ENCODE results near the gene ADPRS. TPM values are rescaled to one million over a fixed set of nuclear protein-coding genes. Genes with fewer than 3 reads are reported as not detected.

Gene ADPRS
- total and polyA plus RNA-seq, 2 experiments from 2014 or later, result 42.0 to 70.3 TPM

- in situ Hi-C loops (cut with MboI), result no loop called here
- TF ChIP-seq EZH2 (IDR thresholded peaks at IDR 0.05; ENCODE audit: insufficient read depth, poor library complexity, severe bottlenecking), result no peak
Observed at GRCh38 chr1:36089393-36090121, 865 bp downstream of the ADPRS start.

GRCh38 chr1:36091141-36091540, 2.4 kb downstream of the ADPRS start:
- TF ChIP-seq EZH2phosphoT487 (IDR thresholded peaks at IDR 0.05; ENCODE audit: insufficient read depth, low read depth) (no peak), EZH2 (IDR thresholded peaks at IDR 0.05; ENCODE audit: insufficient read depth, poor library complexity, severe bottlenecking) (no peak)
- Histone ChIP-seq H3K9me3 (ENCODE audit: low read depth) (no peaks in the 10 kb centered on the region), H3F3A (ENCODE audit: insufficient read depth) (peaks cover 19% of the 10 kb centered on the region), H3K36me3 (ENCODE audit: low read depth) (peaks cover 20% of the 10 kb centered on the region), H3K9me2 (ENCODE audit: insufficient read depth) (no peaks in the 10 kb centered on the region), H3K4me2 (ENCODE audit: unreplicated experiment) (no peak overlapping the region), H2AFZ (no peak overlapping the region), H3K4me3 (no peak overlapping the region), H4K20me1 (ENCODE audit: insufficient read depth) (peaks cover 5% of the 10 kb centered on the region; the same call in 1 of the 2 replicates), H3K4me1 (ENCODE audit: insufficient read depth) (peaks cover 5% of the 10 kb centered on the region; the same call in 1 of the 2 replicates), H3K27ac (no peak overlapping the region), H3K27me3 (replicated peaks; ENCODE audit: insufficient read depth) (no peaks in the 10 kb centered on the region), H3K9ac (no peak overlapping the region; the same call in 1 of the 2 replicates), H3K79me2 (ENCODE audit: insufficient read depth) (peaks cover 38% of the 10 kb centered on the region)
- whole genome bisulfite sequencing, 2 experiments (ENCODE audit: low coverage in 1 of 2, low lambda C conversion rate in 2 of 2, missing lambda C conversion rate in 2 of 2), result 91 to 95% methylated on average over 4 of the region's 4 CpGs
- in situ Hi-C loops (cut with MboI), result no loop called here
- DNase-seq, result no peak

More at GRCh38 chr1:36089393-36090121, 865 bp downstream of the ADPRS start:
- peaks cover 4% of the 10 kb centered on the region; the same call in 1 of the 2 replicates for H4K20me1 ChIP-seq (ENCODE audit: insufficient read depth)
- DNase-seq, result peak; percentile 79
- H3K4me2 ChIP-seq (ENCODE audit: unreplicated experiment), result peak overlapping the region; percentile 83
- 4% methylated on average over 31 to 32 of the region's 32 CpGs for WGBS, 2 experiments (ENCODE audit: low coverage in 1 of 2, low lambda C conversion rate in 2 of 2, missing lambda C conversion rate in 2 of 2)
- no peaks in the 10 kb centered on the region for H3K9me3 ChIP-seq (ENCODE audit: low read depth)
- peak overlapping the region; percentile 88 for H3K9ac ChIP-seq
- no peaks in the 10 kb centered on the region for H3K9me2 ChIP-seq (ENCODE audit: insufficient read depth)
- peaks cover 38% of the 10 kb centered on the region for H3K79me2 ChIP-seq (ENCODE audit: insufficient read depth)
- peaks cover 5% of the 10 kb centered on the region; the same call in 1 of the 2 replicates for H3K4me1 ChIP-seq (ENCODE audit: insufficient read depth)
- no peaks in the 10 kb centered on the region for H3K27me3 ChIP-seq (replicated peaks; ENCODE audit: insufficient read depth)
- H3F3A ChIP-seq (ENCODE audit: insufficient read depth), result peaks cover 10% of the 10 kb centered on the region
- H2AFZ ChIP-seq, result peak overlapping the region; percentile 99
- H3K27ac ChIP-seq, result peak overlapping the region; percentile 76
- H3K36me3 ChIP-seq (ENCODE audit: low read depth), result peaks cover 20% of the 10 kb centered on the region
- peak overlapping the region; percentile 78 for H3K4me3 ChIP-seq

- 94 to 96% methylated on average over 13 of the region's 13 CpGs for WGBS, 2 experiments (ENCODE audit: low coverage in 1 of 2, low lambda C conversion rate in 2 of 2, missing lambda C conversion rate in 2 of 2)
- no peaks in the 10 kb centered on the region for H3K9me3 ChIP-seq (ENCODE audit: low read depth)
- H3K27ac ChIP-seq, result no peak overlapping the region
- peaks cover 19% of the 10 kb centered on the region for H3F3A ChIP-seq (ENCODE audit: insufficient read depth)
- no peak overlapping the region for H3K4me3 ChIP-seq
- peaks cover 38% of the 10 kb centered on the region for H3K79me2 ChIP-seq (ENCODE audit: insufficient read depth)
- in situ Hi-C loops (cut with MboI), result no loop called here
- no peaks in the 10 kb centered on the region for H3K27me3 ChIP-seq (replicated peaks; ENCODE audit: insufficient read depth)
- H2AFZ ChIP-seq, result no peak overlapping the region
- peaks cover 20% of the 10 kb centered on the region for H3K36me3 ChIP-seq (ENCODE audit: low read depth)
- H4K20me1 ChIP-seq (ENCODE audit: insufficient read depth), result peaks cover 5% of the 10 kb centered on the region; the same call in 1 of the 2 replicates
- no peak overlapping the region for H3K4me2 ChIP-seq (ENCODE audit: unreplicated experiment)
- no peaks in the 10 kb centered on the region for H3K9me2 ChIP-seq (ENCODE audit: insufficient read depth)
- no peak for DNase-seq
- no peak overlapping the region for H3K9ac ChIP-seq
- TF ChIP-seq EZH2 (IDR thresholded peaks at IDR 0.05; ENCODE audit: insufficient read depth, poor library complexity, severe bottlenecking), result no peak
- no peak for TF ChIP-seq EZH2phosphoT487 (IDR thresholded peaks at IDR 0.05; ENCODE audit: insufficient read depth, low read depth)
- peaks cover 5% of the 10 kb centered on the region; the same call in 1 of the 2 replicates for H3K4me1 ChIP-seq (ENCODE audit: insufficient read depth)
Observed at GRCh38 chr1:36091698-36092097, 3.0 kb downstream of the ADPRS start.

GRCh38 chr1:36092166-36092797, 3.6 kb downstream of the ADPRS start:
- H4K20me1 ChIP-seq (ENCODE audit: insufficient read depth), result peaks cover 5% of the 10 kb centered on the region; the same call in 1 of the 2 replicates
- in situ Hi-C loops (cut with MboI), result no loop called here
- no peak for DNase-seq
- no peaks in the 10 kb centered on the region for H3K27me3 ChIP-seq (replicated peaks; ENCODE audit: insufficient read depth)
- H3K9ac ChIP-seq, result no peak overlapping the region
- no peak overlapping the region for H3K4me3 ChIP-seq
- no peak for TF ChIP-seq EZH2phosphoT487 (IDR thresholded peaks at IDR 0.05; ENCODE audit: insufficient read depth, low read depth)
- TF ChIP-seq EZH2 (IDR thresholded peaks at IDR 0.05; ENCODE audit: insufficient read depth, poor library complexity, severe bottlenecking), result no peak
- H3K27ac ChIP-seq, result no peak overlapping the region
- H3K9me2 ChIP-seq (ENCODE audit: insufficient read depth), result no peaks in the 10 kb centered on the region
- 92 to 93% methylated on average over 17 of the region's 17 CpGs for WGBS, 2 experiments (ENCODE audit: low coverage in 1 of 2, low lambda C conversion rate in 2 of 2, missing lambda C conversion rate in 2 of 2)
- H3K79me2 ChIP-seq (ENCODE audit: insufficient read depth), result peaks cover 38% of the 10 kb centered on the region
- H3F3A ChIP-seq (ENCODE audit: insufficient read depth), result peaks cover 19% of the 10 kb centered on the region
- no peak overlapping the region for H3K4me2 ChIP-seq (ENCODE audit: unreplicated experiment)
- H2AFZ ChIP-seq, result no peak overlapping the region
- peaks cover 20% of the 10 kb centered on the region for H3K36me3 ChIP-seq (ENCODE audit: low read depth)
- no peaks in the 10 kb centered on the region for H3K9me3 ChIP-seq (ENCODE audit: low read depth)
- peaks cover 5% of the 10 kb centered on the region; the same call in 1 of the 2 replicates for H3K4me1 ChIP-seq (ENCODE audit: insufficient read depth)

Data from GM23248 (cell line).